GM18508 (cell line): ENCODE data around the gene PTER.

ENCODE experiments used
- ATAC-seq: cut with Tn5 transposase; IDR thresholded peaks from one replicate; pipeline ENCODE4 v1.9.1; 2021; ENCODE audit warnings: moderate number of reproducible peaks; ENCODE audit not compliant: insufficient read depth, unreplicated experiment

PTER gene, protein sequence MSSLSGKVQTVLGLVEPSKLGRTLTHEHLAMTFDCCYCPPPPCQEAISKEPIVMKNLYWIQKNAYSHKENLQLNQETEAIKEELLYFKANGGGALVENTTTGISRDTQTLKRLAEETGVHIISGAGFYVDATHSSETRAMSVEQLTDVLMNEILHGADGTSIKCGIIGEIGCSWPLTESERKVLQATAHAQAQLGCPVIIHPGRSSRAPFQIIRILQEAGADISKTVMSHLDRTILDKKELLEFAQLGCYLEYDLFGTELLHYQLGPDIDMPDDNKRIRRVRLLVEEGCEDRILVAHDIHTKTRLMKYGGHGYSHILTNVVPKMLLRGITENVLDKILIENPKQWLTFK

DNA sequence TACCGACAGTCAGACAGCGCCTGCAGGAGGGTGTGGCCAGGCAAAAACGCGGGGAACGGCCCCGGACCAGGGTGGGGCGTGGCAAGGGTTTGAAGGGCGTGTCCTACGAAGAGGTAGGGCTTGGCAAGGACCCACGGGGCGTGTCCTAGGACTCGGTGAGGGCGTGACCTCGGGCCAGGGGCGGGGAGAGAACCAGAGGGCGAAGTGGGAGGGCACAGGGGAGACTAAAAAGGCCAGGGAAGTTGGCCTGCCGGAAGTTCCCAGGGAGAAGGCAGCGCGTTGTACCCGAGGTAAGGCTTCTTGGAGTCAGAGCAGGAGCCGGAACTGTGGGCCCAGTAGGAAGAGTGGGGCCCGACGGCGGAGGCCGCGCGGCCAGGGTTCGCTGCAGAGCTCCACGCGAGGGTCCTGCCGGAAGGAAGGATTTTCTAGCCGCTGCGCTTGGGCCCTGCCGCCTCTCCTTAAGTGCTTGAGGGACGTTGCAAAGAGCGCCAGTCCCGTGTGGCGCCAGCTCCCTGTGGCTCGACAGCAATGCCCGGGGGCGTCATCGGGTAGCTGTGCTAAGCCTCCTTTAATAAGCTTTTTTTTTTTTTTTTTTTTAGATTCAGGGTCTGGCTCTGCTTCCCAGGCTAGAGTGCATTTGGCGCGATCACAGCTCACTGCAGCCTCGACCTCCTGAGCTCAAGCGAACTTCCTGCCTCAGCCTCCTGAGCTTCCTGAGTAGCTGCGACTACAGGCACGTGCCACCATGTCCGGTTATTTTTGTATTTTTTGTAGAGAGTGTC is at the start of gene PTER:
PTER (plus strand) TSS at position 253 of the 782 bp plus-strand sequence. CDS start 47,375 bp downstream, outside the sequence.
- ATAC-seq: peak; percentile 95

DNA sequence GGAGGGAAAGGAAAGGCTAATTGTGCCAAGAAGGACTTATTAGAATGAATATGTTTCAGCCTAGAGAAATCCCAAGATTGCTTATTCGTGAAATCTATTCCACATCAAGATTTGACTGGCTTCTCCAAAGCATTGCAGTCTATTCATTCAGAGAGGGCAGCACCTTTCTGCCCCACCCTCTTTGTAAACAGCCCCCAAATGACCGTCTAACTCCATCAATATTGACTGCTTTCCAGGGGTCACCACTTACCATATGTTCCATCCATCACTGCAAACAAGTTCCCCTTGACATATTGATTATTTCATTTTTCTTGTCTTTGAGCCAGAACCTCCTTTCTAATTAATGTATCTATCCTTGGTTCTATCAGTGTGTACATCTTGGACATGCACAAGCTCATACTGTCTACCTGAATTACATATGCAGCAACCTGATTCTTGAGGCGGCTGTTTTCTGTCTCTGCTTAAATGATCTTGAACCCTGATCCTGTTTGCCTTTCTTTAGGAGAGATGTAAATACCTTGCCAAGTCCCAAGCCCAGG is 44.2 kb upstream of the PTER start:
- ATAC-seq: no peak

DNA sequence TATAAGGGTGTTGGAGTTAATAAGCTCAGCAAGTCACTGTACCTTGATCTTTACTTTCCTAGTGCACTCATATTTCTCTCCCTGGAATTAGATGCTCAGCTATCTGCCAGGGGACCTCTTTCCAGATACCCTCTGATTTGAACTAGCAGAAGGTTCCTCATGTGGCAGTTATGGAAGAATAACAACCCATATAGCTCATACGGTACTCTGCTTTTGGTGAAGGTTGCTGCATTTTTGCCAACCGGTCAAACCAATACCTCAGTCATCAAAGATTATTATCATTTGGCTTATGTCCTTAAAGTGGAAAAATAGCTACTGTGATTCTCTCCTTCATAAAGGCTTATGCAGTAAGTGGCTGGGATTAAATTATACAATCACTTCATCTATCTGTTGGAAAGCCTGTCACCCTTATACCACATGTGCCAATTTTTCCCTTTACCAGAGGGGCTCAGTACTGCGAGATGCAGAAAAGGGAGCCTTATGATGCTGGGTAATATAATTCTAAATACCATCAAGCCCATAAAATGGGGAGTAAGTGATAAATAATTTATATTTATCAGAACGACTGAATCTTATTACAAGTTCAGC is 43.4 kb upstream of the PTER start:
- no peak for ATAC-seq

- ATAC-seq: no peak
These were observed 35.4 kb upstream of the PTER start for GRCh38 chr10:16401416-16401815.

DNA sequence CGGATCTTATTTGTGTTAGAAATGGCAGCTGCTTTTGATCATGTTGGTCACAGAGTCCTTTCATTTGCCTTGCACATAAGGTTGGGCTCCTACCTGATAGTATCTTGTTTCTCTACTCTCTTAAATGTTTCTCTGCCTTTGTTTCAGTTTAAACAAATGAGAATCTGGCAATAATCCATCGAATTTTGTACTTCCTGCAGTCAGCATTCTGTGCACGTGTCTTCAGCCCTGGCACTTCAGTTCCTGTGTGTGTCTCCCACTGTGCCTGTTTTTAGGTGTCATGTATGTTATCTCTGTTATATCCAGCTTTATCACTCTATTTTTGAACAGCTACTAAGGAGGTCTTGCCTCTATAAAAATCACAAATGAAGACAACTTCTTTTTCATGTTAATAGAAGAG is 28.4 kb upstream of the PTER start:
- no peak for ATAC-seq

- no peak for ATAC-seq
These were observed 19.5 kb upstream of the PTER start for GRCh38 chr10:16417341-16417740.

- ATAC-seq: no peak
These were observed 13.2 kb upstream of the PTER start for GRCh38 chr10:16423599-16423998.

DNA sequence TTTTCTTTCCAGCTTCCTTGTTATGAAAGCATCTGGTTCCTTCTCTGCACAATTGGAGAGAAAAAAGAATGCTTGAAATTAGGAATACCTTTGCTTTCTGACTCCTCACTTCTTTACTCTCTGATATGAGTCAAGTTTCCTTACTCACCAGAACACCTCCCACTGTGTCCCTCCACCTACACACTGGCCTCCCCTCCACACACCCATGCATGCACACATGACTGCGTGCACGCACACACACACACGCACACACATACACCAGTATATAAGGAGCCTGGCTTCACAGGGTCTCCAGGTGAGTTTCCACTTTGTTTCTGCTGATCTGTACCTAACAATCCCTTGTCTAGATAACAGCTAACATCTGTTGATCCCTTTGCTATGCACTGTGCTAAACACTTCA is 11.4 kb upstream of the PTER start:
- no peak for ATAC-seq

- no peak for ATAC-seq
These were observed 7.3 kb upstream of the PTER start for GRCh38 chr10:16429539-16429938.

DNA sequence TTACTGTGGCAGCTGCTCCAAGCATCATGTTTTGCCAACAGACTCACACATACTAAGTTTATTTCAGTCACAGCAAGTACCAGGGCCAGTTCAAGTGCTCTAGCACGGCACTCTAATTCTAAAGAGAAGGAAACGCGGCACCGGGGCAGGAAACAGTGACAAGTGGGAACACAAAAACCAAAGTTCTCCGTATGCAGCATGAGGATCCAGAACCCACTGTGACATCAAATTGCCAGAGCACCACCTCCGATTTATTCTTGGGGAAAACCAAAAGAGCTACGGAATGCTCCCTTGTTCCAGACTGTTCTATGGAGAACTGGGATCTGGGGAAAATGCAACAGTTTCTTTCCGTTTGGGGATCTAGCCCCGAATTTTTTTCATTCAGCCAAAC is 448 bp upstream of the PTER start:
- no peak for ATAC-seq

GRCh38 chr10:16437540-16437894 is 707 bp downstream of the PTER start:
- ATAC-seq: no peak

DNA sequence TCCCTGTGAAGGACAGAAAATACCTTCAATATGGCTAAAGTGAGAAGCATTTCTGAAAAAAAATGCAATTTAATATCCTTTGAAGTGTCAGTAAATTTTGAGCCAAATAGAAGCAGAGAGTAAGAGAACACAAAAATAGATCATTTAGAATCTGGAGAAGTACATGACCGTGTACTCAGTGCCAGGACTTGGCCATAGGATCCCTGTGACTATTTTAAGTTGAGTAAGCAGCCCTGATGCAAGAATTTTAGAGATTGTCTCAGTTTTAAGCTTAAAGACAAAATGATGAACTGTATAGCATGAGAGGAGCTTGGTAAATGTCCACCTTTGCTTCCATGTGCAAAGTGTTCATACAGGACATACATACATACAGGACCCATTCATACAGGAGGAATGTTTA is 2.5 kb downstream of the PTER start:
- no peak for ATAC-seq

GRCh38 chr10:16440396-16441133 is 3.8 kb downstream of the PTER start:
- ATAC-seq: no peak

DNA sequence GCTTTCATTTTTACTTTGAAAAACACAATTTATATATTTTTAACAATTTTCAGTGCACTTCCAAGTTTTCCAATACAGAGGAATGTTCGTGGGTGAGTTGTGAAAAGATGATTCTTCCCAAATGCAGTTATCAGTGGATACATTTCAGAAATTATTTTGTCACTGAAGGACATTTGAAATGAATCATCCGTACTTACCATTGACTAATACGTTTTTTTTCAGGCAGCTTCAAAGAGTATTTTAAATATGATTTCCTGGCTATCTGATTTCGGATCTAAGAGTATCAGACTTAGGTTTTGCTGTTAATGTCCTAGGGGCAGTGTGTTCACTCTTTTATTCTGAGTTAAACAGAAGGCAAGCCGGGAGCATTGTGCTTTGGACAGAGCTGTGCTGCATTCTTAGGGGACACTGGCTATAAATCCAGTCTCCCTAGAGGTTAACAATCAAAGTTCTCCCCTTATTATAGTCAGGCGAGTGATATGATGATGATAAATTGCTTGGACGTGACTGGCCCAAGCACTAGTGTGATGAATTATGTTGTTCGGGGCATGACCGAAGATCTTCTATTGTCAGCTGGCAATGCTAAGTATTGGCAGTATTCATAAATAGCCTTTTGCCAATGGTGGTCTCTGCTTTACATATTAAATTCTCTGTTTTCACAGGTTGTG is 4.5 kb downstream of the PTER start:
- no peak for ATAC-seq

GRCh38 chr10:16442914-16443313 is 6.1 kb downstream of the PTER start:
- no peak for ATAC-seq

DNA sequence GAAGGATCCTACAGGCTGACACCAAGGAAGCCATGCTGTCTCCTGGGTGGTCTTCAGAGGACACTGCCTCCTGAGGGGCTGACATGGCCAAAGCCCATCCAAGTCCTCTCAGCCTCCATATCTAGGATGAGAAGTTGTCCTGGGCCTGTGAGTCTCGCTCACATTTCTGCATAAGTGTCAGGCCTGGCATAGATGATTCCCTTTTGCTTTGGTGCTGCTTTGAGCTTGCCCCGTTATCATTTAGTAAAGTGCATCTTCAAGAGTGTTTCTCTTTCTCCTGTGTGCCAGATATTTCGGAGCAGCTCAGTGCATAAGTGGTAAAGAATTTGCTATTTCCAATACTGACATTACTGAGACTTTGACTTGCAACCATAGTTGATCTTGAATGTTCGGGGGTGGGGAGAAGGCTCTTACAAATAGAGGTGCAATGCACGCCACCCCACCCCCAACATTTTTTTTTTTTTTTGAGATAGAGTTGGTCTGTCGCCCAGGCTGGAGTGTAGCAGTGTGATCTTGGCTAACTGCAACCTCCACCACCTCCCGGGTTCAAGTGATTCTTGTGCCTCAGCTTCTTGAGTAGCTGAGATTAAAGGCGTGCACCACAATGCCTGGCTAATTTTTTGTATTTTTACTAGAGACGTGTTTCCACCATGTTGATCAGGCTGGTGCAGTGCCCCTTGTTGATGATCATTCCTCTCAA is 9.1 kb downstream of the PTER start:
- ATAC-seq: no peak

GRCh38 chr10:16449454-16449853 is 12.6 kb downstream of the PTER start:
- no peak for ATAC-seq

DNA sequence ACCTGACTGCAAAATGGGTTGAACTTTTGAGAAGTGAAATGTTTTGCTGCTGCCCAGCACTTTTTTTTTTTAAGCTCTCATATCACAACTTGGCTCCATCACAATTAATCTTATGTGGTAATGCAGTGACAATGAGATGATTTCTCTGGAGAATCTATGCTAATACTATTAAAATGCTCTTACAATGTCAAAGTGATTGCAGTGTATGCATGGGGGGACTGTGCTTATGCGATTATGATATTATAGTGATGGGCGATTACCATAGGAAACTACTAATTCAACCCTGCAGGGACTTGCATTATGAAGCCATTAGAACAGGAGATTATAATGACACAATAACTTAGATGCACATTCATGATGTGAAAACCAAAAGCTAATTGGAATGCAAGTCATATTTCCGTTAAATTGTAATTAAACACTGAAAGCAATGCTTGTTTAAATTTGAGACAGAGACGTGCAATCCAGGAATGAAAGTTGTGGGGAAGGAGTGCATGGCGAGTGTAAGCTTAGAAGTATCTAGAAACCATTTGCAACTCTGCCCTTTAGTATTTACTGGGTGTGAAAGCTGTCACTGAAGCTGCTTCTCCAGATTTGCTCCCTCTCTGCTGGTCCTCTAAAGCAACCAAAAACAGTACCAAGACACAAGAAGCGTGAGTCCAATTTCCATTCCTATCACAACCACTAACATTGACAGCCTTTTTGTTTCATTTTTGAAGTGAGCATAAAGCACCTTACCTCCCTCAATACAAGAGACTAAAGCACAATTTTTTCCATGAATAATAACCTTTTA is 21.6 kb downstream of the PTER start:
- no peak for ATAC-seq
